ENCODE data around the gene BRD3OS. TPM values are rescaled to one million over a fixed set of nuclear protein-coding genes. Genes with fewer than 3 reads are reported as not detected.

Gene BRD3OS
- polyA plus RNA-seq, 1 experiment = 23.5 TPM

DNA sequence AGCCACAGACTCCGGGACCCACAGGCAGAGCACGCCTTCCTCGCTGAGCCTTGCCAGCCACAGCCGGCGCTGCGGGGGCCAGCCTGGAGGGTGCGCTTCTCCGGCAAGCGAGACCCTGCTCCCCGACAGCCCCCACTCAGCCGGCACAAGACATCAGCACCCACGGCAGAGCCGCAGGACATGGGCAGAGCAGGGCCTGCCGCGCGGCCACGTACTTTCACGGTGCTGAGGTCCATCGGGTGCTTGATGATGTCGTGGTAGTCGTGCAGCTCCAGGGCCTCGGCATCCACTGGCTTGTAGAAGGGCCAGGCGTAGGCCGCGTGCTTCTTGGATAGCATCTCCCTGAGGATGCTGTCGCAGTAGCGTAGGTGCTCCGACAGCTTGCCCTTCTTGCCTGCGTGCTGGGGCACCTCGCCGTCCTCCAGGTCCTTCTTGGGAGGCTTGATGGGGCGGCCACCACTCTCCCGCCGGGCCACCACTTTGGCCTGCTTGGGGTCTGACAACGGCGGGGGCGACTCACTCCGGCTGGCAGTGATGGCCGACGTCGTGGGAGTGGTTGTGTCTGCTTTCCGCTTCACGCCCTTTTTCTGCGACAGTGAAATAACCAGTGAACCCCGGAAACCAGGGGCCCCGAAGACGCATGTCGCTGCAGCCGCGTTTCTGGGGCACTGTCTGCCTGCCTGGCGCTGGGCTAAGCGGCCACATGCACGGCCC, 22.7 kb downstream of the BRD3OS start:
- CTCF ChIA-PET = no interaction called here

DNA sequence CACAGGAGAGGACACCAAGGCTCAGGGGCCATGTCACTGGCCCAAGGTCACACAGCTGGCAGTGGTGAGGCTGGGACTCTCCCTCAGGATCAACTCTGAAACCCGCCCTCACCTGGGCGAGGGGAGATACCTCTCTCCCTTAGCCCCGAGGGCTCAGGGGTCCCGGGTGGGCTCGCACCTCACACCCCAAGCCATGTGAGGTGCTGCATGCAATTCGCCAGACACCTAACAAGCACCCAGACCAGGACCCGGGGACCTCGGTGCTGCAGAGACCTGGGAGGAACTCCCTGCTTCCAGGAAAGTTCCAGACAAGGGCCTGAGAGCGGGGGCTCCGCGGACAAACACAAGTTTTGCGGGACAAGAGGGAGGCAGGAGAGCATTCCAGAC, 23.3 kb downstream of the BRD3OS start:
- H3K36me3 ChIP-seq (ENCODE audit: control insufficient read depth, insufficient read depth, low read length) = peaks cover 54% of the 10 kb centered on the region
- H3K27me3 ChIP-seq (ENCODE audit: control insufficient read depth, insufficient read depth, low read length) = no peaks in the 10 kb centered on the region
- DNase-seq (ENCODE audit: low read depth) = no peak
- TF ChIP-seq, protein P1, sequence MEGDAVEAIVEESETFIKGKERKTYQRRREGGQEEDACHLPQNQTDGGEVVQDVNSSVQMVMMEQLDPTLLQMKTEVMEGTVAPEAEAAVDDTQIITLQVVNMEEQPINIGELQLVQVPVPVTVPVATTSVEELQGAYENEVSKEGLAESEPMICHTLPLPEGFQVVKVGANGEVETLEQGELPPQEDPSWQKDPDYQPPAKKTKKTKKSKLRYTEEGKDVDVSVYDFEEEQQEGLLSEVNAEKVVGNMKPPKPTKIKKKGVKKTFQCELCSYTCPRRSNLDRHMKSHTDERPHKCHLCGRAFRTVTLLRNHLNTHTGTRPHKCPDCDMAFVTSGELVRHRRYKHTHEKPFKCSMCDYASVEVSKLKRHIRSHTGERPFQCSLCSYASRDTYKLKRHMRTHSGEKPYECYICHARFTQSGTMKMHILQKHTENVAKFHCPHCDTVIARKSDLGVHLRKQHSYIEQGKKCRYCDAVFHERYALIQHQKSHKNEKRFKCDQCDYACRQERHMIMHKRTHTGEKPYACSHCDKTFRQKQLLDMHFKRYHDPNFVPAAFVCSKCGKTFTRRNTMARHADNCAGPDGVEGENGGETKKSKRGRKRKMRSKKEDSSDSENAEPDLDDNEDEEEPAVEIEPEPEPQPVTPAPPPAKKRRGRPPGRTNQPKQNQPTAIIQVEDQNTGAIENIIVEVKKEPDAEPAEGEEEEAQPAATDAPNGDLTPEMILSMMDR (IDR thresholded peaks at IDR 0.05; ENCODE audit: insufficient read depth, low read depth, low read length) = no peak
- ChIA-PET CTCF (no interaction called here), POLR2A (no interaction called here)
- no peak overlapping the region for H3K4me3 ChIP-seq (ENCODE audit: low read depth, low read length)

More for the DNA sequence above, 22.7 kb downstream of the BRD3OS start:
- TF ChIP-seq, protein P1 (IDR thresholded peaks at IDR 0.05; ENCODE audit: insufficient read depth, low read depth, low read length) = no peak
- Histone ChIP-seq H3K4me3 (ENCODE audit: low read depth, low read length) (no peak overlapping the region), H3K36me3 (ENCODE audit: control insufficient read depth, insufficient read depth, low read length) (peaks cover 52% of the 10 kb centered on the region), H3K27me3 (ENCODE audit: control insufficient read depth, insufficient read depth, low read length) (no peaks in the 10 kb centered on the region)
- POLR2A ChIA-PET = no interaction called here
- no peak for DNase-seq (ENCODE audit: low read depth)

DNA sequence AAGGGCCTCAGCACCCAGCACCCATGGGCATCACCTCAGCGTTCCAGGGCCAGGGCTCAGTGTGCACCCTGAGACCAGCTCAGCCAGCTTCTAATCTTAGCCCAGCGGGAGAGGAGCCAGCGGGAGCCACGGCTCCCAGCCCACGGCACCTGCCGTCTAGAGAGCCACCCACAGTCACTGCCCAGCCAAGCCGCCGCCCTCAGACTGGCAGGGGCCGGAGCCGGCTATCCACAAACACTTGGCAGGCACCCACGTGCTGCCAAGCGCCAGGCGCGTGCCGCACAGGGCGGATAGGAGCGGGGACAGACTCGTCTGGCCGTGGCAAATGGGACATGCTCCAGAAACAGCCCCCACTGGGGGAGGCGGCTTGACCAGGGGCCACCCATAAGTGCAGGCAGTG, 24.0 kb downstream of the BRD3OS start:
- H3K36me3 ChIP-seq (ENCODE audit: control insufficient read depth, insufficient read depth, low read length) = peaks cover 50% of the 10 kb centered on the region
- CTCF ChIA-PET = no interaction called here
- H3K27me3 ChIP-seq (ENCODE audit: control insufficient read depth, insufficient read depth, low read length) = no peaks in the 10 kb centered on the region
- no peak overlapping the region for H3K4me3 ChIP-seq (ENCODE audit: low read depth, low read length)
- TF ChIP-seq, protein P1 (IDR thresholded peaks at IDR 0.05; ENCODE audit: insufficient read depth, low read depth, low read length) = no peak
- DNase-seq (ENCODE audit: low read depth) = no peak
- POLR2A ChIA-PET = no interaction called here

DNA sequence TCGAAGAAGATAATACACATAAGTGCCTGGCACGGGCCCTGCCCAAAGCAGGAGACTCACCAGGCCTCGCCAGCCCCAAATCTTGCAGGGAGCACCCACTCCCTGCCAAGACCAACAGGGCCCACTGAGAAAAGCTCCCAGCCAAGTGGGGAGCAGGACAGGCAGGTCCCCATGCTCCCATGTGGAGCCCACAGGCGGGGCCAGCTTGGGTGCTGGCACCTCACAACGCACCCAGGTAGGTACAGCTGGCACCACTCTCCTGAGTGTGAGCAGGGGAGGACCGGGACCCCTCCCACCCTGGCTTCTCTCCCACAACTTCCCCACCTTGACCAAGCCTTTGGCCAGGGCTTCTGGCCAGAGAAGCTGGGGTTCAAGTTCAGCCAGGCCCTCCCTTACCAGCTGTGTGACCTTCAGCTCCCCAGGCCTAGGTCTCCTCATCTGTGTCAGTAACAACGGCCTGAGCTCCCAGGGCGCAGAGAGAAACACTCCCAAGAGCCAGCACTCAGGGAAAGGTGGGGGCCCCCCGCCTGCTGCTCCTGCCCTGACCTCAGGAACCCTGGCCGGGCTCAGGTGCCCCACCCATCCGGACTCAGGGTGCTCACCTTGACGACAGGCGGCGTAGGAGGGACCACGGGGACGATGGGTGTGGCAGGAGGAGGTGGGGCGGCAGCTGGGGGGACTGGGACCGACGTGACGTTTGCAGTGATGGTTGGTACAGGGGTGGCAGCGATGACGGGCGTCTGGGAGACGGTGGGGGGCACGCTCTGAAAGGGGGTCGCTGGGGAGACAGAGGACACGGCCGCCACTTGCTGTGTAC, 24.7 kb downstream of the BRD3OS start:
- TF ChIP-seq, protein P1 (IDR thresholded peaks at IDR 0.05; ENCODE audit: insufficient read depth, low read depth, low read length) = no peak
- CTCF ChIA-PET = interaction anchor here (0.7 kb wide), 1 partner anchor 1577 kb away, joined by 3 read pairs; no protein-coding TSS in a partner anchor
- peaks cover 48% of the 10 kb centered on the region for H3K36me3 ChIP-seq (ENCODE audit: control insufficient read depth, insufficient read depth, low read length)
- POLR2A ChIA-PET = no interaction called here
- DNase-seq (ENCODE audit: low read depth) = no peak
- no peaks in the 10 kb centered on the region for H3K27me3 ChIP-seq (ENCODE audit: control insufficient read depth, insufficient read depth, low read length)
- no peak overlapping the region for H3K4me3 ChIP-seq (ENCODE audit: low read depth, low read length)

DNA sequence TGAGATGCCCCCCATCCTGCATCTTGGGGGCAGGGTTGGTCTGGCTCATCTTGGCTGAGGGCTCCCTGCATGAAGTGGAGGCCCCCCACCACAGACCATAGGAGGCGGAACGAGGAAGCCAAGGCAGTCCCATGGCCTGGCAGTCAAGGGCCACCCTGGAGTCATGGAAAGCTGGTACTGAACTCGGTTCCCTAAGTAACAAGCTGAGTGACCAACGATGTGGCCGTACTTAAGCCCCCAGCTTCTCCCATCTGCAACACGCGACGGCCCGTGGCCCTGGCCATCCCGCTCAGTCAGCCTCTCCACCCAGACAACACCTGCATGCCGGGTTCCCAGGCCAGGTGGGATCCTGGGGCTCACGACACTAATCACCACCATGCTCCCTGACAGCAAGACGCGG, 25.4 kb downstream of the BRD3OS start:
- Histone ChIP-seq H3K36me3 (ENCODE audit: control insufficient read depth, insufficient read depth, low read length) (peaks cover 44% of the 10 kb centered on the region), H3K27me3 (ENCODE audit: control insufficient read depth, insufficient read depth, low read length) (no peaks in the 10 kb centered on the region), H3K4me3 (ENCODE audit: low read depth, low read length) (no peak overlapping the region)
- ChIA-PET CTCF (interaction anchor here (0.7 kb wide), 1 partner anchor 1576 kb away, joined by 3 read pairs; no protein-coding TSS in a partner anchor), POLR2A (no interaction called here)
- DNase-seq (ENCODE audit: low read depth) = no peak
- TF ChIP-seq, protein P1 (IDR thresholded peaks at IDR 0.05; ENCODE audit: insufficient read depth, low read depth, low read length) = no peak

Measured in BJ (cell line).